Measurements from ENCODE around the gene IGFBPL1.

GRCh38 chr9:38423973-38424843 lies at the start of gene IGFBPL1:
- TF ChIP-seq POLR2A (IDR thresholded peaks at IDR 0.05): no peak
- TF ChIP-seq CTCF (IDR thresholded peaks at IDR 0.05): no peak
- TF ChIP-seq EP300 (IDR thresholded peaks at IDR 0.05; ENCODE audit: low read depth): no peak
